Measurements from ENCODE around the gene TIMM17A.

GRCh38 chr1:201933840-201934430 is 21.4 kb upstream of the TIMM17A start:
- TF ChIP-seq, protein P1, sequence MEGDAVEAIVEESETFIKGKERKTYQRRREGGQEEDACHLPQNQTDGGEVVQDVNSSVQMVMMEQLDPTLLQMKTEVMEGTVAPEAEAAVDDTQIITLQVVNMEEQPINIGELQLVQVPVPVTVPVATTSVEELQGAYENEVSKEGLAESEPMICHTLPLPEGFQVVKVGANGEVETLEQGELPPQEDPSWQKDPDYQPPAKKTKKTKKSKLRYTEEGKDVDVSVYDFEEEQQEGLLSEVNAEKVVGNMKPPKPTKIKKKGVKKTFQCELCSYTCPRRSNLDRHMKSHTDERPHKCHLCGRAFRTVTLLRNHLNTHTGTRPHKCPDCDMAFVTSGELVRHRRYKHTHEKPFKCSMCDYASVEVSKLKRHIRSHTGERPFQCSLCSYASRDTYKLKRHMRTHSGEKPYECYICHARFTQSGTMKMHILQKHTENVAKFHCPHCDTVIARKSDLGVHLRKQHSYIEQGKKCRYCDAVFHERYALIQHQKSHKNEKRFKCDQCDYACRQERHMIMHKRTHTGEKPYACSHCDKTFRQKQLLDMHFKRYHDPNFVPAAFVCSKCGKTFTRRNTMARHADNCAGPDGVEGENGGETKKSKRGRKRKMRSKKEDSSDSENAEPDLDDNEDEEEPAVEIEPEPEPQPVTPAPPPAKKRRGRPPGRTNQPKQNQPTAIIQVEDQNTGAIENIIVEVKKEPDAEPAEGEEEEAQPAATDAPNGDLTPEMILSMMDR (IDR thresholded peaks at IDR 0.05): no peak
- TF ChIP-seq EP300 (IDR thresholded peaks at IDR 0.05): no peak
- TF ChIP-seq POLR2A (IDR thresholded peaks at IDR 0.05): no peak

Data from ovary (tissue), 3 donors.